ENCODE data around the gene RPS17. TPM values are rescaled to one million over a fixed set of nuclear protein-coding genes. Genes with fewer than 3 reads are reported as not detected.

Gene RPS17
- total RNA-seq, 1 donor from 2014 or later: 3,227 TPM

DNA sequence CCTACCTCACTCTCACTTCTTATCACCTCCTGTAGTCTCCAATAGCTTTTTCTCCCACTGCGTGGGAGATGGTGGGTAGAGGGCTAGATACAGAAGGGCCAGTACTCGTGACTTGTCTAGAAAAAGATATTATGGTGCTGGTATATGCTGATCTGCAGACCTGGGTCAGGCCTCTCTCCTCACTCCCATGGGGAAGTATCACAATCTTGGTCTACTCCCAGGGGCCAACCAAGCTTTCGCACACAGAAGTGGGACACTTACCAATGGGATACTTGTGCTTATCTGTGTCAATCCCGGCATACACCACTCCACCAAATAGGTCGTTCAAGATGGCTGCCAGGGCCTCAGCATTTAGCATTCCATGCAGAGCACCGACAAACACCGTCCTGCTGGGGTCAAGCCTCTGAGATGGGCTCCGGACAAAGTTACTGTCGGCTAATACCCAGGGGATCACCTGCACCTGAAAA lies 9.0 kb upstream of the RPS17 start:
- ChIA-PET CTCF (no interaction called here), POLR2A (interaction anchor here (1.2 kb wide), 1 partner anchor 8 kb away, joined by 4 read pairs; the partner anchor contains the start of gene RPS17)
- no peak for DNase-seq
- Mint-ChIP-seq H3K36me3 (ENCODE audit: low read depth) (no peaks in the 10 kb centered on the region), H3K27me3 (peaks cover 6% of the 10 kb centered on the region), H3K27ac (no peak overlapping the region), H3K9me3 (no peaks in the 10 kb centered on the region), H3K4me1 (peaks cover 4% of the 10 kb centered on the region), H3K4me3 (no peak overlapping the region)
- intact Hi-C loops (cut with micrococcal nuclease): no loop called here
- no peak for TF ChIP-seq CTCF (IDR thresholded peaks at IDR 0.05)
- no peak for ATAC-seq (ENCODE audit: low read depth)

DNA sequence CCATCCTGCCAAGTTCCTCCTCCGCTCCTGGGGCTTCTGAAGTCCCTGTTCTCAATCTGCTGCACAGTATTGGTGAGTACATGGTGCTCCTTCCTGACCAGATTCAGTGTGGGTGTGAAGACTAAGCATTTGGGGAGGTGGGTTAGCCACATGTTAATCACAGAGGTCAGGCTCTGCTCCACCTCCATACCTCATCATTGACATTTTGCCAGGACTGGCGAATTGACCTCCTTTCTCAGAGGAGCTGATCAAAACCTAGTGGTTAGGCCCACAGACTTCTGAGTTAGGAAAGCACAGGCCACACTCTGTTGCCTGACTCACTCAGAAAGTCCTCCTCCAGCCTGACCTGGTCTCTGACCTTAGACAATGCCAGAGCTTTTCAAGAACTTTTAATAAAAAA lies 8.4 kb upstream of the RPS17 start:
- H3K9me3 Mint-ChIP-seq: no peaks in the 10 kb centered on the region
- peaks cover 6% of the 10 kb centered on the region for H3K27me3 Mint-ChIP-seq
- no peak for TF ChIP-seq CTCF (IDR thresholded peaks at IDR 0.05)
- no peak overlapping the region for H3K27ac Mint-ChIP-seq
- ATAC-seq (ENCODE audit: low read depth): no peak
- no peaks in the 10 kb centered on the region for H3K36me3 Mint-ChIP-seq (ENCODE audit: low read depth)
- H3K4me1 Mint-ChIP-seq: peaks cover 4% of the 10 kb centered on the region
- H3K4me3 Mint-ChIP-seq: no peak overlapping the region
- DNase-seq: no peak
- CTCF ChIA-PET: interaction anchor here (1.2 kb wide), 1 partner anchor 18 kb away, joined by 3 read pairs; no protein-coding TSS in a partner anchor
- POLR2A ChIA-PET: interaction anchor here (1.2 kb wide), 1 partner anchor 8 kb away, joined by 4 read pairs; the partner anchor contains the start of gene RPS17
- intact Hi-C loops (cut with micrococcal nuclease): no loop called here

- DNase-seq (no peak), ATAC-seq (ENCODE audit: low read depth) (no peak)
- intact Hi-C loops (cut with micrococcal nuclease): no loop called here
- POLR2A ChIA-PET: no interaction called here
- peaks cover 9% of the 10 kb centered on the region for H3K4me1 Mint-ChIP-seq
- CTCF ChIA-PET: no interaction called here
- H3K27ac Mint-ChIP-seq: no peak overlapping the region
- H3K36me3 Mint-ChIP-seq (ENCODE audit: low read depth): peaks cover 5% of the 10 kb centered on the region
- H3K4me3 Mint-ChIP-seq: no peak overlapping the region
- H3K27me3 Mint-ChIP-seq: peaks cover 5% of the 10 kb centered on the region
- no peak for TF ChIP-seq CTCF (IDR thresholded peaks at IDR 0.05)
- no peaks in the 10 kb centered on the region for H3K9me3 Mint-ChIP-seq
These were observed 5.2 kb upstream of the RPS17 start for GRCh38 chr15:82545478-82545877.

GRCh38 chr15:82545002-82545401 lies 4.7 kb upstream of the RPS17 start:
- POLR2A ChIA-PET: no interaction called here
- CTCF ChIA-PET: no interaction called here
- no peak overlapping the region for H3K27ac Mint-ChIP-seq

DNA sequence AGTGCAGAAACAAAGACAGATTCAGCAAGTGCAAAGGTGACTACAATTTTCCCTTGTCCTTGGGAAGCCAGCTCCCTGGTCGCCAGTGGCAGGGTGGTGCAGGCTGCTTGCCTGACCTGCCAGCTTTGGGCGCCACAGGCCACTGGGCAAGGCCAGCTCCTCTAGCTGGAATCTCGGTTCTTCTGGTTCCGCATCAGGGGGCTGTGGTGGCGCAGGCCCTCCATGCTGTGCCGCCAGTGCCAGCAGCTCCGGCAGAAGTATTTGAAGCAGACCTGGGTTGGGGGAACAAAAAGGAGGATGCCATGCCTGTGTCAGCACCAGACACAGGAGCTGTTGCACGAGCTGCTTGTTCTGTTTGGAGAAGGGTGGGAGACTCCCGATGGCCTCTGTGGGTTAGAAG lies 4.2 kb upstream of the RPS17 start:
- ATAC-seq (ENCODE audit: low read depth): no peak
- no peak overlapping the region for H3K4me3 Mint-ChIP-seq
- CTCF ChIA-PET: no interaction called here

More at GRCh38 chr15:82545002-82545401, 4.7 kb upstream of the RPS17 start:
- Mint-ChIP-seq H3K27me3 (peaks cover 5% of the 10 kb centered on the region), H3K9me3 (no peaks in the 10 kb centered on the region), H3K4me1 (peaks cover 9% of the 10 kb centered on the region), H3K4me3 (no peak overlapping the region), H3K36me3 (ENCODE audit: low read depth) (peaks cover 5% of the 10 kb centered on the region)
- DNase-seq (no peak), ATAC-seq (ENCODE audit: low read depth) (no peak)
- intact Hi-C loops (cut with micrococcal nuclease): no loop called here
- TF ChIP-seq CTCF (IDR thresholded peaks at IDR 0.05): no peak

More for the DNA sequence above, 4.2 kb upstream of the RPS17 start:
- no peaks in the 10 kb centered on the region for H3K9me3 Mint-ChIP-seq
- H3K36me3 Mint-ChIP-seq (ENCODE audit: low read depth): peaks cover 11% of the 10 kb centered on the region
- no peak for DNase-seq
- POLR2A ChIA-PET: no interaction called here
- intact Hi-C loops (cut with micrococcal nuclease): loop anchor here (5.0 kb wide), 1 partner anchor 518 kb away; no protein-coding TSS in a partner anchor
- TF ChIP-seq CTCF (IDR thresholded peaks at IDR 0.05): no peak
- H3K4me1 Mint-ChIP-seq: peaks cover 11% of the 10 kb centered on the region
- no peak overlapping the region for H3K27ac Mint-ChIP-seq
- peaks cover 5% of the 10 kb centered on the region for H3K27me3 Mint-ChIP-seq

Measured in activated B cell treated with CpG ODN at 0.5 μM for 24 hours (primary cell).